GM21723 (cell line): ENCODE data around the gene JADE2.

ENCODE experiments used
- ATAC-seq: cut with Tn5 transposase; IDR thresholded peaks from one replicate; pipeline ENCODE4 v1.9.1; 2021; ENCODE audit warnings: mild to moderate bottlenecking, moderate library complexity; ENCODE audit not compliant: unreplicated experiment

The JADE2 gene

DNA sequence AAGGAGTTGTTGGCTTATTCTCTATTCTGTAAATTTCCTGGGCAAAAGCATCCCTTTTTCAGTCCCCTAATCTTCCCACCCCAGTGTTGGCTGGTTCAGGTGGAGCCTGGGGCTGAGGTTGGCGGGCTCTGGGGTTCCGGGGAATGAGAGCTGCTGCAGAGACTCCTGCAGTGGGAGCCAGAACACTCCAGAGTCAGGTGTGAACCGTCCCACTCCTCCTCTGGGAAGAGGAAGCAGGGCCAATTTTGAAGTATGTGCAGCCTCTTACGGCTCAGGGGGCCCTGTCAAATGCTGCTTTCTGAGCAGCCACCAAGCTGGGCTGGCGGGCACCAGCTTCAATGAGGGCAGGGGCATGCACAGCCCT, 42.8 kb downstream of the JADE2 start:
- no peak for ATAC-seq

DNA sequence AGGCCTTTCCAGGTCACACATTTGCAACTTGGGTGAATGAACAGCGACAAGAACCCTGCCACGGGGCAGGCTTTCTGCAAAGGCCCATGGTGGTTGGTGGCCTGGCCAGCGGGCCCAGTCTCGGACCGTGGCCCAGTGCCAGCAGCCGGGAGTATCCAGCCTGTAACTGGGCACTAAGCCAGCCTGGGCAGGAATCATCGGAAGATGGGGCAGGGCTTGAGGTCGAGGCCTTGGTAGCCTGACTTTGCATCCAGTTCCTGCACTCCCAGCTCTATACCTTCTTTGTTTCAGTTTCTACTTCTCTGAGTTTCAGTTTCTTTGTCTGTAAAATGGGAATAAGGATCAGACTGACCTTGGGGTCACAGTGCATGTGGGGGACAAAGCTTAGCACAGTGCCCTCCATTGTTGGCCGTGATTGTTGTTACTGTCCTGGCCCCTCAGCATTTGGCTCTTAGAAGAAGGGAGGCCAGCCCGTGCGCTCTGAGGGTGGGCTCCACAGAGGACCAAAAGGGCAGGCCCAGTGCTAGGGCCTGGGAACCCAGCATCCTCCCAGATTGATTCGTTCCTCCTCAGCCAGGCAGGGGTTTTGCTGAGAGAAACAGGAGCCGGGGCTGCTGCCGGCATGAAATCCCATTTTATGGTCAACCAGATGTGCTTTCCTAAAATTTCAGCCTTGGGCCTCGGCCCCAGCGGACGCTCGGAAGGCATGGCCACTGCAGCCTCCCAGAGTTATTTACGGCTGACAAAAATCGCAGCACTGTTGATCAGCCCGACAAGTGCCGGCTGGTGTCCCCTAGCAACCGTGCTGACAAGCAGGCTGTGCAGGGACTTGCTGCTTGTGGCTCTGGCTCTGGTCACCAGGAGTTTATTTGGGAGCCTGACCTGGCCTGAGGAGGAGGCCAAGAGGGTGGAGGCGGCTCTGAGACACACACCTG, 43.6 kb downstream of the JADE2 start:
- no peak for ATAC-seq

GRCh38 chr5:134569758-134570364, 44.4 kb downstream of the JADE2 start:
- no peak for ATAC-seq

- ATAC-seq = no peak
These were observed 44.9 kb downstream of the JADE2 start for GRCh38 chr5:134570365-134570758.

GRCh38 chr5:134570886-134571285, 45.4 kb downstream of the JADE2 start:
- ATAC-seq = no peak

DNA sequence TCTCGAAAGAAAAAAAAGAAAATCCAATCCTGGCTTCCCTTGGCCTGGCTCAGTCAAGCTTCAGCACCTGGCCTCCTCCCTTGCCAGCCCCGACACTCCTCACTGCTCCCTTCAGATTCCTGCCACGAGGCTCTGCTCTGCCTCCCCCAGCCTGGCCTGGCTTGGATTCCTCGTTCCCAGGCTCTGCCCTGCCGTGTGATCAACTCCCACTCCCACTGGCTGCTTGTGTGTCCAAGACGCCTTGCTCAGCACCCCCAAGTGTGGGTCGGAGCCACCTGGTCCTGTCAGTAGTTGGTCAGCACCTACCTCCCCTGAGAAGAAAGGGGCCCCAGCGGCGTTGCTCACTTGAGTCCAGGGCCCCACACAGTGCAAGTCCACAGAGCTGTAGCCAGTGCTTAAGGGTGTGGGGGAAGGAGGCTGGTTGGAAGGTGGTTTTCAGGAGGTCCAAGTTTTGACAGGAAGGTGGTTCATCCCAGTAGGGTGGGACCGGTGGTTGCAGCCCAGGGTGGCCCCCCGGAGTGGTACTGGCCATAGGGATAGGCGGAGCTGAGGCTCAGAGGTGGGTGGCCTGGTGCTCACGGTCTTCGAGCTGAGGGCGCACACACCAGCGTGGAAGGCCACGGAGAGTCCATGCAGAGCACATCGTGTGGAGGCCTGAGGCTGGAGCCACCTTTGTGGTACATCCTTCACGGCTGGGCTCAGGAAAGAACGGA, 46.4 kb downstream of the JADE2 start:
- ATAC-seq = no peak

DNA sequence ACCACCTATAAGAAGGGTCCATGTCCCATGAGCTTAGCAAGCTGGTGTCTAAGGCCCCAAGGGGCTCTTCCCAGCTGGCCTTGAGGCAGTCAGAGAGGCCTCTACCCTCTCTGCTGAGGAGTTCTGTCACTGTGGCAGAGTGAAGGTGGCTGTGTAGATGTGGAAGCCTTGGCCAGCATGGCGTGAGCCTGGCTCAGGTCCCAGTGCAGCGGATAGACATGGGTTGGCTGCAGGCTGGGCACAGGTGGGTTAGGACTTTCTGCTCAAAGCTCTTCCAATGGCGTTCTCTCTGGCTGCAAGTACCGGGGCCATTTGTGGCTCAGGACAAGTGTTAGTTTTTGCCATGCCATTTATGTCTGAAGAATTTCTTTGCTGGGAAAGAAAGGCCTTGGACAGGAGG, 47.3 kb downstream of the JADE2 start:
- no peak for ATAC-seq

- ATAC-seq = no peak
These were observed 49.1 kb downstream of the JADE2 start for GRCh38 chr5:134574521-134574920.

- ATAC-seq = no peak
These were observed 49.8 kb downstream of the JADE2 start for GRCh38 chr5:134575316-134575715.

DNA sequence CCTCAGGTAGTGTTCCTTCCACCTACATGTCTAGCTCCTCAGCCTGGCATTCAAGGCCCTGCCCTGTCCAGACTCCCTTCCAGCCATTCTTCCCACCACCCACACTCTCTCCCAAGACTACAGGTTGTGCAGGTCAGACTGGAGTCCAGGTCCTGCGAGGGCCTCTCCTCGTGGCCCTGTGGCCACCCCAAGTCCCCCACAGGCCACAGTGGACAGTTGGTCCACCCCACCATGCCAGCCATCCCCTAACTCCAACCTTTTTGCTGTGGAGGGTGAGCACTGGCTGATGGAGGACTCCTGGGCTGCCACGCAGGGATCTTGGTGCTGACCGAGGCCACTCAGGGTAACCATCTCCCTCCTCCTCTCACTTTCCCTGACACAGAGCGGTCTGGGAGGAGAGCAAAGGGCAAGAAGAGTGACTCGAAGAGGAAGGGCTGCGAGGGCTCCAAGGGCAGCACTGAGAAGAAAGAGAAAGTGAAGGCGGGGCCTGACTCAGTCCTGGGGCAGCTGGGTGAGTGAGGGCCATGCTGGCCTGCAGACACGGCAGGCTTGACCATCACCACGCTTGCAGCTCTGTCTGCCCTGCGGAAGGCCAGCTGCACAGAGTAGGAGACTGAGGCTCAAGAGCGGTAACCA, 51.0 kb downstream of the JADE2 start:
- ATAC-seq = no peak

DNA sequence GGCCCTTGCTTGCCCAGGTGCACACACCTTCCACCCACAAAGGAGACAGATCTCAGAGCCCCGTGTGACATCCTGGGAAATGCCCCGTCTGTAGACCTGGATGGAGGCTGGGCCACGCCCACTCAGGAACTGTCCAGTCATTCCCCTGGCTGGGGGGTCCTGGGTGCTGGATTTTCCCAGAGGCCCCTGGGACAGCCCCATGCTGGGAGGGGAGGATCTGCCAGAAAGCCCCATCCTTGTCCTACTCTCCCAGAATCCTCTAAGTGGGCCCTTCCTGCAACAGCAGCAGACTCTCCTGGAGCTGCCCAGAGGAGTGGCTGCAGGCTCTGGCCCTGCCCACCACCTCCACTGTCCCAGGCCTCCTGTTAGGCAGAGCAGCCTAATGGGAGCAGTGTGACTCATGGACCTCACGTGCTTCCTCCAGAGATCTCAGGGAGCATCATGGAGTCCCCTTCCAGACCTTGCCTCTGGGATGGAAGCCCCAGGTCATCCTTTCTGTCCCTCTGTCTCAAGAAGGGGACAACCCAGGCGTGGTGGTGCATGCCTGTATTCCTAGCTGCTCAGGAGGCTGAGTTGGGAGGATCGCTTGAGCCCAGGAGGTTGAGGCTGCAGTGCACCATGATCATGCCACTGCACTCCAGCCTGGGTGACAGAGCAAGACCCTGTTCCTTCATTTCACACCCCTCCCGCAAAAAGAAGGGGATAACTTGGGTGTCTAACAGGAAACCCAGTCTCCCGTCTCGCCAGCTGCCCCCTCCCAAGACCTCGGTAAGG, 51.7 kb downstream of the JADE2 start:
- no peak for ATAC-seq

DNA sequence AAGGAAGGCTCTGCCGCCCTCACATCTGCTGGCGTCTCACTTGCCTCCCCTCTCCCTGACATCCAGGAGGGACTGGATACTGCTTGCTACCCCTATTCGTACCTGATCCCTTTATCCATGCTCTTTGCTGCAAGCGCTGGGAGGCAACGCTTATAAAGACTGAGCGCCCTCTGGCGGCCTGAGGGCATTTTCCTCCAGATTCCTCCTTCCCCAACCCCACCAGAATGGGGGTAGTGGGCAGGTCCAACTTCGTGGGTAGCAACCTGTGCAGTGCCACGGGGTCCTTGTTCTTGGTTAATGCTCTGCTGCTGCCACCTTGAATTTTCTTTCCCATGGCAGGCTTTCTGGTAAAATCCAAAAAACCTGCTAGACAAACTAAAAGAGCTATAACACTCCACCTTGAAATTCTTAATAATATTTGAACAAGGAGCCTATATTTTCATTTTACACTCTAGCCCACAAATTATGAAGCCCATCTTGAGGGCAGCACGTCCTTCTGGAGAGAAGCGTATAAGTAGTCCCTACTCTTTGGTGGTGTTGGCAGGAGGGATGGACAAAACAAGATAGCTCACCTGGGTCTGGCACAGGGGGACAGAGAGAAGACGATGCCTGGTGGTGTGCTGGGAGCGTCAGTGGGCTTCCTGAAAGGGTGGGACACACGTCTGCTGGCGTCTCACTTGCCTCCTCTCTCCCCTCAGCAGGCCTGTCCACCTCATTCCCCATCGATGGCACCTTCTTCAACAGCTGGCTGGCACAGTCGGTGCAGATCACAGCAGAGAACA, 52.5 kb downstream of the JADE2 start:
- no peak for ATAC-seq

DNA sequence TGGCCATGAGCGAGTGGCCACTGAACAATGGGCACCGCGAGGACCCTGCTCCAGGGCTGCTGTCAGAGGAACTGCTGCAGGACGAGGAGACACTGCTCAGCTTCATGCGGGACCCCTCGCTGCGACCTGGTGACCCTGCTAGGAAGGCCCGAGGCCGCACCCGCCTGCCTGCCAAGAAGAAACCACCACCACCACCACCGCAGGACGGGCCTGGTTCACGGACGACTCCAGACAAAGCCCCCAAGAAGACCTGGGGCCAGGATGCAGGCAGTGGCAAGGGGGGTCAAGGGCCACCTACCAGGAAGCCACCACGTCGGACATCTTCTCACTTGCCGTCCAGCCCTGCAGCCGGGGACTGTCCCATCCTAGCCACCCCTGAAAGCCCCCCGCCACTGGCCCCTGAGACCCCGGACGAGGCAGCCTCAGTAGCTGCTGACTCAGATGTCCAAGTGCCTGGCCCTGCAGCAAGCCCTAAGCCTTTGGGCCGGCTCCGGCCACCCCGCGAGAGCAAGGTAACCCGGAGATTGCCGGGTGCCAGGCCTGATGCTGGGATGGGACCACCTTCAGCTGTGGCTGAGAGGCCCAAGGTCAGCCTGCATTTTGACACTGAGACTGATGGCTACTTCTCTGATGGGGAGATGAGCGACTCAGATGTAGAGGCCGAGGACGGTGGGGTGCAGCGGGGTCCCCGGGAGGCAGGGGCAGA, 53.3 kb downstream of the JADE2 start:
- no peak for ATAC-seq

DNA sequence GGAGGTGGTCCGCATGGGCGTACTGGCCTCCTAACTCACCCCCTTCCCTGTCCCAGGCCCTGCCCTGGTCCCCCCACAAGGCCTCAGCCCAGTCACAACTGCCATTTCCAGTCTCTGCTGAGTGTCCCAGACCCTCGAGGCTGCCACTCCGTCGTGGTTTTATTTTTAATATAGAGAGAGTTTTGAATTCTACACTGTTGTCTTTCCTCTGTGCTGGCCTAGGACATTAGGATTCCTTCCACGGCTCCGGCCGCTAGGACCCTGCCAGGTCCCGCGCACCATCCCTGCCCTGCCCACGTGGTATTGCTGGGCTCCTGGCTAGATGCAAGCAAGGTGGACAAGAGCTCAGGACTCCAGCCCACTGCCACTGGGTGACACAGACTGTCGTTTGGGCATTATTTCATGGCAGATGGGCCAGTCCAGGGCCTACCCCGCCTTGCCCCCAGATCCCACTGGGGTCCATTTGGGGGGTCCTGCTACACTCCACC, 53.9 kb downstream of the JADE2 start:
- no peak for ATAC-seq

DNA sequence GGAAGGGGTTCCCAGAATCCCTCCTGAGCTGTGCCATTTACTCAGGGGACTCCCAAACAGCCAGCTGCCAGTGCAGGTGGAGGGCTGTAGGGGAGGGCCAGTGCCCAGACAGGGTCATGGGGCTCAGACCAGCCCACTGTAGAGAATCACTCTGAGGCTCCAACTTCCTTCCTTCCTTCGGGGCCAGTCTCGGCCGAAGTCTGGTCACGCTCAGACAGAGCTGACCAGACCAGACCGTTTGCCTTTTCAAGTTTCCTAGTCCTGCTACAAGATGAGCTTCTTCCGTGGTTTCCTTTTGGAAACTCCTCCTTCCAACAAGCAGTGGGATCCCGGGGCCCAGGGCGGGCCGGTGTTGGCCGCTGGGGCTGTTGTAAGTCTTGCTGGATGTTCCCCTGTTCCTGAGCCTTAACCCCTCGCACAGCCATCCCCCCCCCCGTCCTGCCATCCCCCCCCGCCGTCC, 54.6 kb downstream of the JADE2 start:
- no peak for ATAC-seq

DNA sequence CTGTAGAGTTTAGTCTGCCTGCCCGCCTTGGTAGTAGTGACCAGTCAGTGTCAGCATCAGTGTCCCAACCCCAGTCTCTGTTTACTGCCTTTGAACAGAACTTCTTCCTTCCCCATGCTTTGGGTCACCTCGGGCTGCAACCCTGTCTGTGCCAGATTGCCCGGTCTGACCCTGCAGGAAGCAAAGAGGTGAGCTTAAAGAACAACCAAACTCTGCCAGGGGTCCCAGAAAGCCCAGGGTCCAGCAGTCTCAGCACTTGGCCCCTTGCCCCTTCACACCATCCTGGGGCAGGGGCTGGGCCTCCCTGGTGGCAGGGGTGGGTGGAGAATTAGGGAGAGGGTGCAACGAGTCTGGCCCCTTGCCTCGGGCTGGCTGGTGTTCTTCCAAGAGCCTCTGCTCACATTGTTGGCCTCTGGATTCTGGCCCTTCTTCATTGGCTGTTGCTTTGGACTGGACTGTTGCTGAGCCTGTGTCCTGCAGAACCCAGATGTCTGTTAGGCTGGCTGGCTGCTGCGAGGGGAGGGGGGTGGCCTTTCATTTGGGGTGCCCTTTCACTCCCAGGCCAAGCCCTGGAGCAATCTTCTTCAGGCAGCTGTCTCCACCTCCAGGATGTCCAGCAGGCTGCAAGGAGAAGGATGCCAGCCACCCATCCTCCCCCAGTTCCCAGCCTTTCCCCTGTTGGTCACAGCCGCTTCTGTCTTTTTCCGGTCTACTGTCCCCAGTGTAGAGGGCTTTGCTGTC, 55.9 kb downstream of the JADE2 start:
- no peak for ATAC-seq

DNA sequence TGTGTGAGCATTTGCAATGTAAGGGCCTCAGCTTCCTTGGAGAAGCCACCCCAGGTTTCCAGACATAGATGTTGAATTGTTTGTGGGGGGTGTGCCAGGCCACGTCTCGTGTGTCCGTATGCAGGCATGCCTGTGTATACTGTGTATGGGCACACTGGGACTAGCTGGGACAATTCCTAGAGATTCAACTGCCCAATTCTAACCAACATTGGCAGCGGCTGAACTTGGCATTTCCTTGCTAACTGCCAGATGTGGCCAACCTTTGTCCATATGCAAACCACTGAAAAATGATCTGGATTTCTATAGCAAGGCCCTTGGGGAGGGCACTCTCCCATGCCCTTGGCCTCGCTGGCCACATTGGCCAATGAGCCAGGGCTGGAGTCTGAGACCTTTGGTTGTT, 56.8 kb downstream of the JADE2 start:
- no peak for ATAC-seq

GRCh38 chr5:134582941-134583340, 57.5 kb downstream of the JADE2 start:
- ATAC-seq = no peak
